Fibroblast of lung (primary cell): ENCODE results near the gene ERBB4. TPM values are rescaled to one million over a fixed set of nuclear protein-coding genes. Genes with fewer than 3 reads are reported as not detected.

Source experiments
- DNase-seq, 2 donors: peaks; one replicate each; pipeline versions ENCODE4 v3.0.0 to v3.0.0-alpha.2; 2010; ENCODE audit warnings: low read depth in 2 of 2
- H2AFZ ChIP-seq: 2 replicates; pipeline ENCODE4 v1.5.1; 2012; ENCODE audit warnings: low read length, control low read depth, inconsistent platforms
- H3K27ac ChIP-seq: 2 replicates; pipeline ENCODE4 v1.5.1; 2011; ENCODE audit warnings: low read length, control low read depth; ENCODE audit not compliant: insufficient read depth
- H3K27me3 ChIP-seq: 2 replicates; pipeline ENCODE4 v1.5.1; 2011; ENCODE audit warnings: mild to moderate bottlenecking, low read length; ENCODE audit not compliant: control insufficient read depth, insufficient read depth
- H3K36me3 ChIP-seq: 2 replicates; pipeline ENCODE4 v1.5.1; 2011; ENCODE audit warnings: low read length; ENCODE audit not compliant: control insufficient read depth, insufficient read depth
- H3K4me1 ChIP-seq: 2 replicates; pipeline ENCODE4 v1.5.1; 2011; ENCODE audit warnings: low read length; ENCODE audit not compliant: control insufficient read depth, insufficient read depth; ENCODE audit errors: extremely low read depth
- H3K4me2 ChIP-seq: 2 replicates; pipeline ENCODE4 v1.5.1; 2011; ENCODE audit warnings: low read length, control low read depth; ENCODE audit not compliant: insufficient read depth; ENCODE audit errors: extremely low read depth
- H3K4me3 ChIP-seq, 4 experiments: fragments of 200-600 bp in 1 of 4; sonication (generic) in 1 of 4; replicated peaks in 1 of 4; 2 replicates each; pipeline ENCODE4 v1.5.1; 2011 to 2016; ENCODE audit warnings: low read length in 4 of 4, low read depth in 3 of 4, mild to moderate bottlenecking in 3 of 4, control low read depth in 2 of 4, inconsistent platforms in 1 of 4, mixed read lengths in 1 of 4; ENCODE audit not compliant: insufficient read depth in 1 of 4; ENCODE audit errors: control extremely low read depth in 1 of 4
- H3K79me2 ChIP-seq: 2 replicates; pipeline ENCODE4 v1.5.1; 2012; ENCODE audit warnings: mild to moderate bottlenecking, low read length, inconsistent platforms; ENCODE audit not compliant: control insufficient read depth, insufficient read depth
- H3K9ac ChIP-seq: 2 replicates; pipeline ENCODE4 v1.5.1; 2011; ENCODE audit warnings: mild to moderate bottlenecking, low read length, control low read depth; ENCODE audit not compliant: insufficient read depth
- H3K9me3 ChIP-seq: 2 replicates; pipeline ENCODE4 v1.5.1; 2012; ENCODE audit warnings: low read depth, low read length; ENCODE audit not compliant: control insufficient read depth, insufficient read depth
- H4K20me1 ChIP-seq: 2 replicates; pipeline ENCODE4 v1.5.1; 2011; ENCODE audit warnings: low read length; ENCODE audit not compliant: control insufficient read depth, insufficient read depth; ENCODE audit errors: extremely low read depth
- CTCF ChIP-seq, 2 donors: IDR thresholded peaks in 1 of 2; conservative IDR thresholded peaks in 1 of 2; 1 replicate in 1 of 2; 2 replicates in 1 of 2; pipeline ENCODE4 v1.5.1; 2011 to 2012; ENCODE audit warnings: low read length in 2 of 2, control low read depth in 1 of 2, inconsistent platforms in 1 of 2, low read depth in 1 of 2, mild to moderate bottlenecking in 1 of 2
- EZH2 ChIP-seq: IDR thresholded peaks from 2 replicates; pipeline ENCODE4 v1.5.1; 2012; ENCODE audit warnings: low read length, control low read depth, mild to moderate bottlenecking; ENCODE audit errors: missing control alignments
- polyA plus RNA-seq, 2 donors: library from polyadenylated mRNA; depleted of rRNA in 1 of 2; stranded (reverse) in 1 of 2; unstranded in 1 of 2; fragments of >200 nt; gene quantifications; 2 replicates each; pipeline ENCODE4 v1.2.1, GENCODE V29; 2011 to 2012; ENCODE audit warnings: missing spikeins in 1 of 2
- total RNA-seq: library from RNA; depleted of rRNA; stranded (reverse); fragments of >200 nt; gene quantifications from 2 replicates; pipeline ENCODE4 v1.2.1, GENCODE V29; 2014

Gene ERBB4
- total and polyA plus RNA-seq, 2 donors (not counting 1 experiment from before 2014, with no cell fraction given), result 0.08 to 0.17 TPM

- Histone ChIP-seq H3K79me2 (no peaks in the 10 kb centered on the region), H3K36me3 (no peaks in the 10 kb centered on the region), H3K4me3 (no peak overlapping the region), H3K9me3 (no peaks in the 10 kb centered on the region), H3K27me3 (no peaks in the 10 kb centered on the region), H2AFZ (no peak overlapping the region), H3K4me2 (no peak overlapping the region), H4K20me1 (no peaks in the 10 kb centered on the region), H3K27ac (no peak overlapping the region), H3K9ac (no peak overlapping the region), H3K4me1 (no peaks in the 10 kb centered on the region)
- DNase-seq, result no peak
- TF ChIP-seq CTCF (conservative IDR thresholded peaks at IDR 0.05 in 1 of 2, IDR thresholded peaks at IDR 0.05 in 1 of 2; ENCODE audit: low read depth in 1 of 2, low read length in 2 of 2) (no peak), EZH2 (no peak)
These were observed 574.6 kb downstream of the ERBB4 start for GRCh38 chr2:211963969-211964368.

GRCh38 chr2:211957799-211958198 lies 580.8 kb downstream of the ERBB4 start:
- no peaks in the 10 kb centered on the region for H3K27me3 ChIP-seq
- no peak for TF ChIP-seq EZH2
- no peak for TF ChIP-seq CTCF (conservative IDR thresholded peaks at IDR 0.05 in 1 of 2, IDR thresholded peaks at IDR 0.05 in 1 of 2; ENCODE audit: low read depth in 1 of 2, low read length in 2 of 2)
- H4K20me1 ChIP-seq, result no peaks in the 10 kb centered on the region
- H3K27ac ChIP-seq, result no peak overlapping the region
- H3K9ac ChIP-seq, result no peak overlapping the region
- no peaks in the 10 kb centered on the region for H3K4me1 ChIP-seq
- DNase-seq, result no peak
- no peak overlapping the region for H3K4me2 ChIP-seq
- H3K4me3 ChIP-seq, result no peak overlapping the region
- no peak overlapping the region for H2AFZ ChIP-seq
- H3K36me3 ChIP-seq, result no peaks in the 10 kb centered on the region
- H3K9me3 ChIP-seq, result no peaks in the 10 kb centered on the region
- no peaks in the 10 kb centered on the region for H3K79me2 ChIP-seq

- Histone ChIP-seq H3K36me3 (no peaks in the 10 kb centered on the region), H3K9me3 (no peaks in the 10 kb centered on the region), H3K27me3 (no peaks in the 10 kb centered on the region), H3K4me3 (no peak overlapping the region), H3K27ac (no peak overlapping the region), H3K4me1 (no peaks in the 10 kb centered on the region), H4K20me1 (no peaks in the 10 kb centered on the region), H3K79me2 (no peaks in the 10 kb centered on the region), H2AFZ (no peak overlapping the region), H3K9ac (no peak overlapping the region), H3K4me2 (no peak overlapping the region)
- no peak for DNase-seq
- TF ChIP-seq EZH2 (no peak), CTCF (conservative IDR thresholded peaks at IDR 0.05 in 1 of 2, IDR thresholded peaks at IDR 0.05 in 1 of 2; ENCODE audit: low read depth in 1 of 2, low read length in 2 of 2) (no peak)
These were observed 583.0 kb downstream of the ERBB4 start for GRCh38 chr2:211955648-211956047.
